ENCODE data around the gene PRLR. TPM values are rescaled to one million over a fixed set of nuclear protein-coding genes. Genes with fewer than 3 reads are reported as not detected.

Gene PRLR
- polyA plus RNA-seq, 1 donor from 2014 or later: 0.50 TPM

GRCh38 chr5:35127006-35127405 lies 103.3 kb downstream of the PRLR start:
- Histone ChIP-seq H3K79me2 (replicated peaks; ENCODE audit: insufficient read depth, low read length) (no peaks in the 10 kb centered on the region), H3K9me3 (ENCODE audit: low read length) (no peaks in the 10 kb centered on the region), H3K9me2 (ENCODE audit: insufficient read depth, low read length) (no peaks in the 10 kb centered on the region), H3K27me3 (ENCODE audit: insufficient read depth, low read depth, low read length) (no peaks in the 10 kb centered on the region), H3K4me2 (ENCODE audit: low read length) (no peak overlapping the region), H3K36me3 (ENCODE audit: insufficient read depth, low read length) (no peaks in the 10 kb centered on the region), H3K27ac (ENCODE audit: low read length) (no peak overlapping the region), H3K4me3 (ENCODE audit: low read length) (no peak overlapping the region), H3F3A (ENCODE audit: insufficient read depth, low read length, poor library complexity, severe bottlenecking) (no peaks in the 10 kb centered on the region), H4K20me1 (ENCODE audit: insufficient read depth) (no peaks in the 10 kb centered on the region), H3K9ac (ENCODE audit: low read length) (no peak overlapping the region), H2AFZ (ENCODE audit: low read depth, low read length) (no peak overlapping the region)
- no peak for TF ChIP-seq POLR2AphosphoS5 (IDR thresholded peaks at IDR 0.05)
- TF ChIP-seq EZH2 (IDR thresholded peaks at IDR 0.05; ENCODE audit: borderline replicate concordance, insufficient read depth, low read length, poor library complexity, severe bottlenecking): no peak
- no peak for TF ChIP-seq RAD21 (conservative IDR thresholded peaks at IDR 0.05)
- no peak for TF ChIP-seq SMC3 (conservative IDR thresholded peaks at IDR 0.05; ENCODE audit: poor library complexity)
- TF ChIP-seq EP300 (conservative IDR thresholded peaks at IDR 0.05; ENCODE audit: poor library complexity, severe bottlenecking): no peak
- TF ChIP-seq TAF1 (IDR thresholded peaks at IDR 0.05; ENCODE audit: low read depth): no peak
- TF ChIP-seq, protein P1, sequence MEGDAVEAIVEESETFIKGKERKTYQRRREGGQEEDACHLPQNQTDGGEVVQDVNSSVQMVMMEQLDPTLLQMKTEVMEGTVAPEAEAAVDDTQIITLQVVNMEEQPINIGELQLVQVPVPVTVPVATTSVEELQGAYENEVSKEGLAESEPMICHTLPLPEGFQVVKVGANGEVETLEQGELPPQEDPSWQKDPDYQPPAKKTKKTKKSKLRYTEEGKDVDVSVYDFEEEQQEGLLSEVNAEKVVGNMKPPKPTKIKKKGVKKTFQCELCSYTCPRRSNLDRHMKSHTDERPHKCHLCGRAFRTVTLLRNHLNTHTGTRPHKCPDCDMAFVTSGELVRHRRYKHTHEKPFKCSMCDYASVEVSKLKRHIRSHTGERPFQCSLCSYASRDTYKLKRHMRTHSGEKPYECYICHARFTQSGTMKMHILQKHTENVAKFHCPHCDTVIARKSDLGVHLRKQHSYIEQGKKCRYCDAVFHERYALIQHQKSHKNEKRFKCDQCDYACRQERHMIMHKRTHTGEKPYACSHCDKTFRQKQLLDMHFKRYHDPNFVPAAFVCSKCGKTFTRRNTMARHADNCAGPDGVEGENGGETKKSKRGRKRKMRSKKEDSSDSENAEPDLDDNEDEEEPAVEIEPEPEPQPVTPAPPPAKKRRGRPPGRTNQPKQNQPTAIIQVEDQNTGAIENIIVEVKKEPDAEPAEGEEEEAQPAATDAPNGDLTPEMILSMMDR (IDR thresholded peaks at IDR 0.05; ENCODE audit: poor library complexity, severe bottlenecking): no peak
- TF ChIP-seq, protein P2, sequence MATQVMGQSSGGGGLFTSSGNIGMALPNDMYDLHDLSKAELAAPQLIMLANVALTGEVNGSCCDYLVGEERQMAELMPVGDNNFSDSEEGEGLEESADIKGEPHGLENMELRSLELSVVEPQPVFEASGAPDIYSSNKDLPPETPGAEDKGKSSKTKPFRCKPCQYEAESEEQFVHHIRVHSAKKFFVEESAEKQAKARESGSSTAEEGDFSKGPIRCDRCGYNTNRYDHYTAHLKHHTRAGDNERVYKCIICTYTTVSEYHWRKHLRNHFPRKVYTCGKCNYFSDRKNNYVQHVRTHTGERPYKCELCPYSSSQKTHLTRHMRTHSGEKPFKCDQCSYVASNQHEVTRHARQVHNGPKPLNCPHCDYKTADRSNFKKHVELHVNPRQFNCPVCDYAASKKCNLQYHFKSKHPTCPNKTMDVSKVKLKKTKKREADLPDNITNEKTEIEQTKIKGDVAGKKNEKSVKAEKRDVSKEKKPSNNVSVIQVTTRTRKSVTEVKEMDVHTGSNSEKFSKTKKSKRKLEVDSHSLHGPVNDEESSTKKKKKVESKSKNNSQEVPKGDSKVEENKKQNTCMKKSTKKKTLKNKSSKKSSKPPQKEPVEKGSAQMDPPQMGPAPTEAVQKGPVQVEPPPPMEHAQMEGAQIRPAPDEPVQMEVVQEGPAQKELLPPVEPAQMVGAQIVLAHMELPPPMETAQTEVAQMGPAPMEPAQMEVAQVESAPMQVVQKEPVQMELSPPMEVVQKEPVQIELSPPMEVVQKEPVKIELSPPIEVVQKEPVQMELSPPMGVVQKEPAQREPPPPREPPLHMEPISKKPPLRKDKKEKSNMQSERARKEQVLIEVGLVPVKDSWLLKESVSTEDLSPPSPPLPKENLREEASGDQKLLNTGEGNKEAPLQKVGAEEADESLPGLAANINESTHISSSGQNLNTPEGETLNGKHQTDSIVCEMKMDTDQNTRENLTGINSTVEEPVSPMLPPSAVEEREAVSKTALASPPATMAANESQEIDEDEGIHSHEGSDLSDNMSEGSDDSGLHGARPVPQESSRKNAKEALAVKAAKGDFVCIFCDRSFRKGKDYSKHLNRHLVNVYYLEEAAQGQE (IDR thresholded peaks at IDR 0.05; ENCODE audit: borderline replicate concordance): no peak
- no peak for TF ChIP-seq MXI1 (conservative IDR thresholded peaks at IDR 0.05; ENCODE audit: poor library complexity, severe bottlenecking)

- H2AFZ ChIP-seq (ENCODE audit: low read depth, low read length): no peak overlapping the region
- no peak overlapping the region for H3K4me3 ChIP-seq (ENCODE audit: low read length)
- no peaks in the 10 kb centered on the region for H3K36me3 ChIP-seq (ENCODE audit: insufficient read depth, low read length)
- H3K27ac ChIP-seq (ENCODE audit: low read length): no peak overlapping the region
- H3F3A ChIP-seq (ENCODE audit: insufficient read depth, low read length, poor library complexity, severe bottlenecking): no peaks in the 10 kb centered on the region
- H4K20me1 ChIP-seq (ENCODE audit: insufficient read depth): no peaks in the 10 kb centered on the region
- H3K79me2 ChIP-seq (replicated peaks; ENCODE audit: insufficient read depth, low read length): no peaks in the 10 kb centered on the region
- no peaks in the 10 kb centered on the region for H3K27me3 ChIP-seq (ENCODE audit: insufficient read depth, low read depth, low read length)
- H3K9me3 ChIP-seq (ENCODE audit: low read length): no peaks in the 10 kb centered on the region
- H3K9ac ChIP-seq (ENCODE audit: low read length): no peak overlapping the region
- H3K4me2 ChIP-seq (ENCODE audit: low read length): no peak overlapping the region
- H3K9me2 ChIP-seq (ENCODE audit: insufficient read depth, low read length): no peaks in the 10 kb centered on the region
- TF ChIP-seq EZH2 (IDR thresholded peaks at IDR 0.05; ENCODE audit: borderline replicate concordance, insufficient read depth, low read length, poor library complexity, severe bottlenecking) (no peak), TAF1 (IDR thresholded peaks at IDR 0.05; ENCODE audit: low read depth) (no peak), POLR2AphosphoS5 (IDR thresholded peaks at IDR 0.05) (no peak), MXI1 (conservative IDR thresholded peaks at IDR 0.05; ENCODE audit: poor library complexity, severe bottlenecking) (no peak)
These were observed 104.5 kb downstream of the PRLR start for GRCh38 chr5:35125746-35126145.

All from neural cell (in vitro differentiated cells).